ENCODE data around the gene ZNF711. TPM values are rescaled to one million over a fixed set of nuclear protein-coding genes. Genes with fewer than 3 reads are reported as not detected.

Gene ZNF711
- total and polyA plus RNA-seq, 10 of the 15 experiments (the other 5 are each of a cell fraction or from before 2014, with no cell fraction given) = 1.00 to 16.5 (median 2.8) TPM

GRCh38 chrX:85215946-85216345, 27.8 kb upstream of the ZNF711 start:
- no peak for DNase-seq (ENCODE audit: low read depth, low spot score)
- no TSS peak for BruUV-seq (replicated peaks)
- in situ Hi-C loops (cut with MboI) = no loop called here
- Histone ChIP-seq H3K27ac (ENCODE audit: control insufficient read depth, insufficient read depth) (no peak overlapping the region), H2AFZ (ENCODE audit: control insufficient read depth, low read depth, low read length) (no peak overlapping the region), H3K9ac (ENCODE audit: control insufficient read depth, insufficient read depth, low read length) (no peak overlapping the region), H3K27me3 (replicated peaks in 1 of 2; ENCODE audit: control insufficient read depth in 2 of 2, insufficient read depth in 2 of 2, low read length in 1 of 2) (no peaks in the 10 kb centered on the region), H3K4me1 (ENCODE audit: control insufficient read depth, insufficient read depth, low read length) (no peaks in the 10 kb centered on the region), H3K4me3 (no peak overlapping the region), H3K36me3 (ENCODE audit: control insufficient read depth in 2 of 2, insufficient read depth in 2 of 2, low read length in 1 of 2) (no peaks in the 10 kb centered on the region), H3K4me2 (ENCODE audit: control insufficient read depth, insufficient read depth) (no peak overlapping the region), H4K20me1 (ENCODE audit: control insufficient read depth, insufficient read depth) (no peaks in the 10 kb centered on the region), H3K9me3 (replicated peaks; ENCODE audit: control insufficient read depth, insufficient read depth, low read length) (no peaks in the 10 kb centered on the region), H3K79me2 (ENCODE audit: control insufficient read depth, insufficient read depth, low read length) (no peaks in the 10 kb centered on the region)
- no peak for TF ChIP-seq NFIC (IDR thresholded peaks at IDR 0.05; ENCODE audit: low read depth, low read length)
- TF ChIP-seq ZSCAN29 (IDR thresholded peaks at IDR 0.05) = no peak
- TF ChIP-seq MEF2A (IDR thresholded peaks at IDR 0.05; ENCODE audit: insufficient read depth, low read depth, low read length) = no peak
- no peak for TF ChIP-seq TARDBP (IDR thresholded peaks at IDR 0.05; ENCODE audit: borderline replicate concordance)
- TF ChIP-seq HDGF (IDR thresholded peaks at IDR 0.05) = no peak
- TF ChIP-seq JUNB (IDR thresholded peaks at IDR 0.05) = no peak
- TF ChIP-seq FOS (IDR thresholded peaks at IDR 0.05; ENCODE audit: borderline replicate concordance, extremely low read depth, insufficient read length) = no peak
- no peak for TF ChIP-seq POLR2AphosphoS5 (IDR thresholded peaks at IDR 0.05; ENCODE audit: low read length)
- TF ChIP-seq GATAD2B (conservative IDR thresholded peaks at IDR 0.05; ENCODE audit: low read depth) = no peak
- no peak for TF ChIP-seq ZNF217 (IDR thresholded peaks at IDR 0.05)
- no peak for TF ChIP-seq ZZZ3 (IDR thresholded peaks at IDR 0.05; ENCODE audit: control insufficient read depth, insufficient read length, low read depth)
- TF ChIP-seq ZBTB4 (CRISPR knock-in tag; IDR thresholded peaks at IDR 0.05) = no peak
- no peak for TF ChIP-seq PML (IDR thresholded peaks at IDR 0.05; ENCODE audit: low read length)
- no peak for TF ChIP-seq CHD4 (IDR thresholded peaks at IDR 0.05)
- FAIRE-seq = no peak
- ChIA-PET POLR2A (no interaction called here), SMC1A (ENCODE audit: uncharacterized antibody, unreplicated experiment) (interaction anchor here (1.0 to 1.5 kb wide), 2 partner anchors 29 to 269 kb away, joined by 3 to 6 read pairs; no protein-coding TSS in a partner anchor), CTCF (no interaction called here), RAD21 (ENCODE audit: unreplicated experiment) (no interaction called here)
- intact Hi-C loops (cut with micrococcal nuclease; ENCODE audit: unreplicated experiment) = no loop called here
- 48% methylated on average over 1 of the region's 1 CpG for WGBS (ENCODE audit: insufficient coverage, insufficient replicate concordance, low lambda C conversion rate, missing lambda C conversion rate)
- ATAC-seq = no peak

Measured in GM12878 (cell line).